HepG2 (cell line): ENCODE measurements around the gene EMP2. TPM values are rescaled to one million over a fixed set of nuclear protein-coding genes. Genes with fewer than 3 reads are reported as not detected.

ENCODE experiments used
- BRD4 ChIP-seq: sonication (generic); formaldehyde crosslinking; IDR thresholded peaks from 2 replicates; pipeline ENCODE4 v1.4.0; 2020; ENCODE audit warnings: missing genetic modification reagents
- CBX1 ChIP-seq: IDR thresholded peaks from one replicate; pipeline ENCODE4 v1.6.1; 2016; ENCODE audit warnings: antibody characterized with exemption, low read depth
- CHD2 ChIP-seq: IDR thresholded peaks from 2 replicates; pipeline ENCODE4 v1.6.1; 2011; ENCODE audit warnings: low read depth, low read length, improper control_type of control experiment
- EP300 ChIP-seq, 3 experiments: sonication (generic) in 1 of 3; formaldehyde crosslinking in 1 of 3; IDR thresholded peaks; 2 replicates each; pipeline versions ENCODE4 v1.5.1 to v1.6.1; 2011 to 2020; ENCODE audit warnings: low read depth in 2 of 3, low read length in 2 of 3, borderline replicate concordance in 1 of 3, improper control_type of control experiment in 1 of 3, mild to moderate bottlenecking in 1 of 3, missing genetic modification reagents in 1 of 3, moderate library complexity in 1 of 3
- RBM22 ChIP-seq: fragments of 200-400 bp; formaldehyde crosslinking; optimal IDR thresholded peaks from 2 replicates; pipeline ENCODE3; 2017; ENCODE audit warnings: mild to moderate bottlenecking, low read length, moderate library complexity
- SMARCE1 ChIP-seq: fragments of 450-650 bp; IDR thresholded peaks from 2 replicates; pipeline ENCODE4 v1.6.1; 2017; ENCODE audit warnings: borderline replicate concordance
- STAT6 ChIP-seq: sonication (generic); formaldehyde crosslinking; IDR thresholded peaks from 2 replicates; pipeline ENCODE4 v1.4.0; 2020; ENCODE audit warnings: missing genetic modification reagents, mild to moderate bottlenecking, borderline replicate concordance
- TEAD2 ChIP-seq: sonication (generic); formaldehyde crosslinking; IDR thresholded peaks from 2 replicates; pipeline ENCODE4 v1.9.0; 2021; ENCODE audit warnings: missing genetic modification reagents
- TRAFD1 ChIP-seq: sonication (generic); formaldehyde crosslinking; IDR thresholded peaks from 2 replicates; pipeline ENCODE4 v1.5.1; 2020; ENCODE audit warnings: missing genetic modification reagents, mild to moderate bottlenecking, borderline replicate concordance
- ZBTB7A ChIP-seq: sonication (generic); formaldehyde crosslinking; IDR thresholded peaks from 2 replicates; pipeline ENCODE4 v1.8.0; 2022; ENCODE audit warnings: mild to moderate bottlenecking, missing genetic modification reagents
- ZNF224 ChIP-seq: sonication (generic); formaldehyde crosslinking; IDR thresholded peaks from 2 replicates; pipeline ENCODE4 v1.5.0; 2020; ENCODE audit warnings: mild to moderate bottlenecking, missing genetic modification reagents
- ZNF296 ChIP-seq: sonication (generic); formaldehyde crosslinking; conservative IDR thresholded peaks from 2 replicates; pipeline ENCODE4 v1.5.0; 2020; ENCODE audit warnings: mild to moderate bottlenecking, missing genetic modification reagents
- ZNF512 ChIP-seq: sonication (generic); formaldehyde crosslinking; IDR thresholded peaks from 2 replicates; pipeline ENCODE4 v1.4.0; 2020; ENCODE audit warnings: mild to moderate bottlenecking, missing genetic modification reagents
- ZNF574 ChIP-seq: sonication (generic); formaldehyde crosslinking; IDR thresholded peaks from 2 replicates; pipeline ENCODE4 v1.4.0; 2020; ENCODE audit warnings: missing genetic modification reagents
- ZNF749 ChIP-seq: sonication (generic); formaldehyde crosslinking; IDR thresholded peaks from 2 replicates; pipeline ENCODE4 v1.8.0; 2022; ENCODE audit warnings: mild to moderate bottlenecking, missing genetic modification reagents, moderate library complexity, borderline replicate concordance
- ZNF776 ChIP-seq: sonication (generic); formaldehyde crosslinking; IDR thresholded peaks from 2 replicates; pipeline ENCODE4 v1.4.0; 2020; ENCODE audit warnings: mild to moderate bottlenecking, missing genetic modification reagents
- ZSCAN21 ChIP-seq: sonication (generic); formaldehyde crosslinking; IDR thresholded peaks from 2 replicates; pipeline ENCODE4 v1.8.0; 2022; ENCODE audit warnings: mild to moderate bottlenecking, missing genetic modification reagents, moderate library complexity, borderline replicate concordance
- polyA plus RNA-seq, 8 experiments: library from polyadenylated mRNA; depleted of rRNA in 3 of 8; stranded (reverse) in 7 of 8; unstranded in 1 of 8; fragments of >200 nt; fragmentation: Illumina TruSeq in 4 of 8; extraction: Trizol in 4 of 8; gene quantifications; 2 replicates each; pipeline versions ENCODE4 v1.2.1 to v1.2.3, GENCODE V29; 2011 to 2016; ENCODE audit warnings: low read depth in 4 of 8, missing spikeins in 1 of 8, mixed read lengths in 1 of 8; ENCODE audit not compliant: insufficient read depth in 1 of 8
- total RNA-seq, 5 experiments: library from RNA; depleted of rRNA; stranded (reverse); fragments of >200 nt; fragmentation: Illumina TruSeq; extraction: Trizol; gene quantifications; 2 replicates each; pipeline ENCODE4 v1.2.3, GENCODE V29; 2016; ENCODE audit warnings: low read depth in 1 of 5

Gene EMP2
- total and polyA plus RNA-seq, 2 of the 13 experiments (the other 11 are each of a cell fraction or from before 2014, with no cell fraction given) = 24.6 to 91.2 TPM

GRCh38 chr16:10601444-10602408 lies 21.3 kb upstream of the EMP2 start (continued):
- no peak for TF ChIP-seq ZNF512 (CRISPR knock-in tag)
- TF ChIP-seq ZBTB7A = no peak
- TF ChIP-seq EP300 (IDR thresholded peaks at IDR 0.05; ENCODE audit: low read depth in 2 of 2, low read length in 2 of 2) = peak in 1 of 2 experiments; percentile 67; a peak in 1 of 4 replicates
- TF ChIP-seq EP300 (CRISPR knock-in tag; IDR thresholded peaks at IDR 0.05; ENCODE audit: borderline replicate concordance) = no peak; the same call in 1 of the 2 replicates
- TF ChIP-seq SMARCE1 = no peak
- TF ChIP-seq ZNF749 (CRISPR knock-in tag) = no peak
- no peak for TF ChIP-seq TEAD2
- no peak for TF ChIP-seq STAT6
- TF ChIP-seq ZNF776 (CRISPR knock-in tag) = no peak; the same call in 1 of the 2 replicates
- no peak for TF ChIP-seq CBX1
- no peak for TF ChIP-seq ZNF224
- 0 out of 2 replicates have a peak, but pooled peaks have one; percentile 8 for TF ChIP-seq CHD2
- TF ChIP-seq ZSCAN21 (CRISPR knock-in tag) = peak; percentile 53; the same call in 1 of the 2 replicates
- 0 out of 2 replicates have a peak, but pooled peaks have one; percentile 51 for TF ChIP-seq TRAFD1
- TF ChIP-seq ZNF574 = 0 out of 2 replicates have a peak, but pooled peaks have one; percentile 9
- no peak for TF ChIP-seq BRD4 (CRISPR knock-in tag)
- TF ChIP-seq RBM22 = no peak
- TF ChIP-seq ZNF296 = no peak
